HEK293 (cell line): ENCODE measurements around the gene GGT5.

ENCODE experiments used
- CTCF ChIA-PET: fragments of 350-600 bp; formaldehyde crosslinking; extraction: SDS; loops from one replicate; lab custom pipeline; 2021; ENCODE audit warnings: antibody characterized with exemption; lab: Yijun Ruan, JAX
- POLR2A ChIA-PET: fragments of 300-600 bp; formaldehyde crosslinking; extraction: SDS; loops from one replicate; lab custom pipeline; 2020; ENCODE audit warnings: antibody characterized with exemption, inconsistent platforms; lab: Yijun Ruan, JAX
- H3K27ac ChIP-seq: fragments of 200-500 bp; sonication (Bioruptor generic); 2 replicates; pipeline ENCODE4 v1.5.1; 2014; ENCODE audit warnings: low read depth, low read length, control low read depth, inconsistent platforms; ENCODE audit errors: extremely low read depth
- H3K36me3 ChIP-seq, 2 experiments: fragments of 200-500 bp in 1 of 2; sonication (Bioruptor generic) in 1 of 2; 1 replicate in 1 of 2; 2 replicates in 1 of 2; pipeline ENCODE4 v1.5.1; 2014 to 2017; ENCODE audit warnings: inconsistent platforms in 2 of 2, low read length in 2 of 2; ENCODE audit not compliant: control insufficient read depth in 2 of 2, insufficient read depth in 1 of 2
- H3K4me1 ChIP-seq: fragments of 200-500 bp; sonication (Bioruptor generic); 2 replicates; pipeline ENCODE4 v1.5.1; 2014; ENCODE audit warnings: mild to moderate bottlenecking, low read length, inconsistent platforms; ENCODE audit not compliant: control insufficient read depth, insufficient read depth
- H3K4me3 ChIP-seq: 2 replicates; pipeline ENCODE4 v1.5.1; 2011; ENCODE audit warnings: low read depth, mild to moderate bottlenecking, control low read depth, low read length, moderate library complexity
- H3K9me3 ChIP-seq: fragments of 200-500 bp; sonication (Bioruptor generic); 2 replicates; pipeline ENCODE4 v1.5.1; 2014; ENCODE audit warnings: low read depth, low read length, inconsistent platforms; ENCODE audit not compliant: control insufficient read depth, insufficient read depth
- GLI4 ChIP-seq: fragments of 450-650 bp; formaldehyde crosslinking; IDR thresholded peaks from 2 replicates; pipeline ENCODE4 v1.5.1; 2016; ENCODE audit warnings: missing biosample characterization, missing genetic modification characterization
- HIC1 ChIP-seq: fragments of 450-650 bp; formaldehyde crosslinking; IDR thresholded peaks from 2 replicates; pipeline ENCODE4 v1.5.1; 2016; ENCODE audit warnings: missing biosample characterization, missing genetic modification characterization
- HOXA7 ChIP-seq: sonication (generic); formaldehyde crosslinking; IDR thresholded peaks from 2 replicates; pipeline ENCODE4 v1.8.1; 2022; ENCODE audit warnings: missing genetic modification reagents, borderline replicate concordance
- IKZF3 ChIP-seq: fragments of 450-650 bp; IDR thresholded peaks from 2 replicates; pipeline ENCODE4 v1.5.0; 2018; ENCODE audit warnings: missing biosample characterization, mild to moderate bottlenecking, missing genetic modification characterization, moderate library complexity
- MEIS1 ChIP-seq: sonication (generic); formaldehyde crosslinking; IDR thresholded peaks from 2 replicates; pipeline ENCODE4 v1.8.1; 2022; ENCODE audit warnings: missing genetic modification reagents, mild to moderate bottlenecking, borderline replicate concordance
- MYNN ChIP-seq: fragments of 450-650 bp; formaldehyde crosslinking; IDR thresholded peaks from 2 replicates; pipeline ENCODE4 v1.5.1; 2016; ENCODE audit warnings: missing biosample characterization, missing genetic modification characterization, borderline replicate concordance
- PRDM6 ChIP-seq: fragments of 450-650 bp; formaldehyde crosslinking; IDR thresholded peaks from 2 replicates; pipeline ENCODE4 v1.5.1; 2017; ENCODE audit warnings: missing biosample characterization, missing genetic modification characterization
- TRIM28 ChIP-seq: IDR thresholded peaks from 2 replicates; pipeline ENCODE4 v1.6.1; 2011; ENCODE audit warnings: low read length, control low read depth, borderline replicate concordance
- ZBTB17 ChIP-seq: fragments of 450-650 bp; formaldehyde crosslinking; IDR thresholded peaks from 2 replicates; pipeline ENCODE4 v1.5.1; 2016; ENCODE audit warnings: missing biosample characterization, missing genetic modification characterization
- ZFP41 ChIP-seq: fragments of 450-650 bp; formaldehyde crosslinking; IDR thresholded peaks from 2 replicates; pipeline ENCODE4 v1.5.1; 2016; ENCODE audit warnings: missing biosample characterization, missing genetic modification characterization, borderline replicate concordance
- ZNF112 ChIP-seq: fragments of 450-650 bp; formaldehyde crosslinking; IDR thresholded peaks from 2 replicates; pipeline ENCODE4 v1.5.0; 2017; ENCODE audit warnings: missing biosample characterization, missing genetic modification characterization
- ZNF121 ChIP-seq: fragments of 450-650 bp; formaldehyde crosslinking; IDR thresholded peaks from 2 replicates; pipeline ENCODE4 v1.5.1; 2016; ENCODE audit warnings: missing biosample characterization, missing genetic modification characterization
- ZNF140 ChIP-seq: fragments of 450-650 bp; formaldehyde crosslinking; IDR thresholded peaks from 2 replicates; pipeline ENCODE4 v1.5.1; 2016; ENCODE audit warnings: missing biosample characterization, missing genetic modification characterization
- ZNF202 ChIP-seq: fragments of 450-650 bp; formaldehyde crosslinking; IDR thresholded peaks from 2 replicates; pipeline ENCODE4 v1.5.1; 2016; ENCODE audit warnings: missing biosample characterization, missing genetic modification characterization, borderline replicate concordance
- ZNF292 ChIP-seq: fragments of 450-650 bp; formaldehyde crosslinking; IDR thresholded peaks from 2 replicates; pipeline ENCODE4 v1.5.1; 2016; ENCODE audit warnings: low read depth, missing biosample characterization, missing genetic modification characterization, borderline replicate concordance
- ZNF341 ChIP-seq: fragments of 450-650 bp; formaldehyde crosslinking; IDR thresholded peaks from 2 replicates; pipeline ENCODE4; 2016; ENCODE audit warnings: low read depth, missing biosample characterization, missing genetic modification characterization
- ZNF398 ChIP-seq: fragments of 450-650 bp; formaldehyde crosslinking; IDR thresholded peaks from 2 replicates; pipeline ENCODE4 v1.5.1; 2017; ENCODE audit warnings: missing biosample characterization, missing genetic modification characterization
- ZNF610 ChIP-seq: fragments of 450-650 bp; formaldehyde crosslinking; IDR thresholded peaks from 2 replicates; pipeline ENCODE4 v1.5.1; 2016; ENCODE audit warnings: missing biosample characterization, missing genetic modification characterization, borderline replicate concordance
- ZNF677 ChIP-seq: fragments of 450-650 bp; IDR thresholded peaks from 2 replicates; pipeline ENCODE4 v1.5.0; 2018; ENCODE audit warnings: missing biosample characterization, mild to moderate bottlenecking, missing genetic modification characterization, moderate library complexity
- ZNF791 ChIP-seq: fragments of 450-650 bp; formaldehyde crosslinking; IDR thresholded peaks from 2 replicates; pipeline ENCODE4 v1.5.1; 2016; ENCODE audit warnings: missing biosample characterization, missing genetic modification characterization
- ZSCAN16 ChIP-seq: fragments of 450-650 bp; formaldehyde crosslinking; IDR thresholded peaks from 2 replicates; pipeline ENCODE4 v1.5.1; 2016; ENCODE audit warnings: missing biosample characterization, missing genetic modification characterization
- ZSCAN18 ChIP-seq: fragments of 450-650 bp; formaldehyde crosslinking; IDR thresholded peaks from 2 replicates; pipeline ENCODE4 v1.5.1; 2016; ENCODE audit warnings: missing biosample characterization, missing genetic modification characterization
- ZSCAN4 ChIP-seq: fragments of 450-650 bp; formaldehyde crosslinking; IDR thresholded peaks from 2 replicates; pipeline ENCODE4 v1.5.1; 2017; ENCODE audit warnings: missing biosample characterization, missing genetic modification characterization

The GGT5 gene

GRCh38 chr22:24247564-24248344 is 2.9 kb upstream of the GGT5 start (continued):
- TF ChIP-seq ZNF398 (tag by site-specific recombination) (no peak), TRIM28 (no peak), ZNF112 (tag by site-specific recombination) (no peak), ZNF791 (no peak), HIC1 (tag by site-specific recombination) (no peak), ZNF610 (tag by site-specific recombination) (no peak), MYNN (no peak), PRDM6 (no peak), ZSCAN4 (tag by site-specific recombination) (no peak), HOXA7 (no peak), ZFP41 (no peak), ZBTB17 (tag by site-specific recombination) (peak; percentile 16; the same call in 1 of the 2 replicates)

GRCh38 chr22:24247011-24247507 is 2.2 kb upstream of the GGT5 start:
- ChIA-PET POLR2A (no interaction called here), CTCF (interaction anchor here (0.5 to 2.5 kb wide), 12 partner anchors 8 to 963 kb away, joined by 3 to 17 read pairs (median 4); no protein-coding TSS in a partner anchor)
- no peaks in the 10 kb centered on the region for H3K36me3 ChIP-seq
- H3K9me3 ChIP-seq, result no peaks in the 10 kb centered on the region
- TF ChIP-seq ZNF140 (tag by site-specific recombination) (no peak), ZNF341 (tag by site-specific recombination) (peak; percentile 79), ZNF202 (no peak), ZNF121 (tag by site-specific recombination) (no peak), ZNF292 (tag by site-specific recombination) (no peak), IKZF3 (tag by site-specific recombination) (peak; percentile 26; the same call in 1 of the 2 replicates), GLI4 (tag by site-specific recombination) (no peak), MEIS1 (no peak), ZSCAN16 (tag by site-specific recombination) (no peak), ZSCAN18 (tag by site-specific recombination) (no peak), ZNF677 (tag by site-specific recombination) (no peak)
- H3K27ac ChIP-seq, result no peak overlapping the region
- no peak overlapping the region for H3K4me3 ChIP-seq
- peaks cover 4% of the 10 kb centered on the region for H3K4me1 ChIP-seq
